CD4-positive, alpha-beta T cell treated with Interleukin-17A for 1 hour (primary cell): Measurements from ENCODE around the gene NXPH1.

Source experiments
- DNase-seq: peaks from one replicate; pipeline ENCODE4 v3.0.0-alpha.2; 2020

The NXPH1 gene

DNA sequence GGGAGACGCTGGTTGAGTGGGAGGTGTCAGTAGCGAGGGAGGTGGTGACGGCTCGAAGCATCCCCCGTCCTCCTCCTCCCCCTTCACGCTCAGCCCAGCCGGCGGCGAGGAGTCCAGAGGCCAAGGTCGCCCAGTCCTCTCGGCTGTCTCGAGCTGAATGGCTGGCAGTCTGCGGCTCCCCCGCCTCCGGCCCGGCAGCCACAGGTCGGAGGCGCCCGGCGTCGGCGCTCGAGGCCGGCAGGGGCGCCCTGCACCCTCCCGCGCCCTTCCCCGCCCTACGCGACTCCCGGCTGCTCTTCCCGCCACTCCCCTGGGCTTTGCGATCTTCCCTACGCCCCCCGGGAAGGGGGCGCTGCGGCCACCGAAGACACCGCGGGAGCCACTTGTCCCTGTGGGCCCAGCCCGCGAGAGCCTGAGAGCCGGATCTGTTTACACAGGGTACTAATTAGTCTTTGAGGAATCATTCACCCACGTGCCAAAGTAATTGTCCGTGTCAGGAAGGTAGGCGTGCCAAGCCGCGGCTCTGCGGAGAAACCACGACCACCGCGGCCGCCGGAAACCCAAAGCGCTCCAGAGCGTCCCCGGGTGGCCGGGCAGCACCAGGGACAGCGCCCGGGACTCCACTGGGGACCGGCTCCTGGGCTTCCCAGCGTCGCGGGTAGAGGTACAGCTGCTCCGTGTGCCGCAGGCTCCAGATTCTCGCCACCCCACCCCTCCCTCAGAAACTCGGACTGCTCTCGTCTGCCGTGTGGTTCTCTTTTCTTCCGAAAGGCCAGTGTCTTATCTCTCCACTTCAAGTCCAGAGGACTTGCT is at the start of gene NXPH1:
TSS of gene NXPH1 (plus strand) at position 133 of the 813 bp plus-strand sequence.
- no peak for DNase-seq

- DNase-seq = no peak
Observed at GRCh38 chr7:8384901-8385300, 48.5 kb upstream of the NXPH1 start.

DNA sequence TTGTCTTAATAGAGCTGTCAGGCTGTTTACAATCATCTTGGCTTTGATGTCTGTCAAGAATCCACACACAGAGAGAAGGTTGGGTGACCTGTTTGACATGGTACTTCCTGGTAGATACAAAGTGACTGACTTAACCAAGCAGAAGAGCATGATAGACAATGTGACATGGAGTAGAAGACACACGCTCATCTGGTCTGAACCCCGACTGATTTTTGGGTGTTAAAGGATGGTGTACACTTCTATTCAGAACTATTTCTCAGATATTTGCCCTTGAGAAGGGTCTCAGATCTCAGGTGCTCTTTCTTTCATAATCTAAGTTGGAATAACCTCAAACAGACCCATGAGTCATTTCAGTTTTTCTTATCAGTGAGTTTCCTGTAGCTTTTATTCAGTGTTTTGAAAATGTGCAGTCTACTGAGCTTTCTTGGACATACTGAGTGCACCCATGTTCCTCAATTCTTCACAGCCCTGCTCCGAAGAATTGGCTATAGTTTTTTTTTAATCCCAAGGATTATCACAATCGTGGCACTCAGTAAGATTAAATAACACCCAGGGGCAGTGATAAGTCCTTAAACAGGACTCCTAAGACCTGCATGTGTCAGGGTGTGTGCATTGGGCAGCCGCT is 46.4 kb upstream of the NXPH1 start:
- DNase-seq = no peak

- DNase-seq = no peak
Observed at GRCh38 chr7:8387551-8388256, 45.7 kb upstream of the NXPH1 start.

GRCh38 chr7:8388257-8388625 is 45.2 kb upstream of the NXPH1 start:
- no peak for DNase-seq

DNA sequence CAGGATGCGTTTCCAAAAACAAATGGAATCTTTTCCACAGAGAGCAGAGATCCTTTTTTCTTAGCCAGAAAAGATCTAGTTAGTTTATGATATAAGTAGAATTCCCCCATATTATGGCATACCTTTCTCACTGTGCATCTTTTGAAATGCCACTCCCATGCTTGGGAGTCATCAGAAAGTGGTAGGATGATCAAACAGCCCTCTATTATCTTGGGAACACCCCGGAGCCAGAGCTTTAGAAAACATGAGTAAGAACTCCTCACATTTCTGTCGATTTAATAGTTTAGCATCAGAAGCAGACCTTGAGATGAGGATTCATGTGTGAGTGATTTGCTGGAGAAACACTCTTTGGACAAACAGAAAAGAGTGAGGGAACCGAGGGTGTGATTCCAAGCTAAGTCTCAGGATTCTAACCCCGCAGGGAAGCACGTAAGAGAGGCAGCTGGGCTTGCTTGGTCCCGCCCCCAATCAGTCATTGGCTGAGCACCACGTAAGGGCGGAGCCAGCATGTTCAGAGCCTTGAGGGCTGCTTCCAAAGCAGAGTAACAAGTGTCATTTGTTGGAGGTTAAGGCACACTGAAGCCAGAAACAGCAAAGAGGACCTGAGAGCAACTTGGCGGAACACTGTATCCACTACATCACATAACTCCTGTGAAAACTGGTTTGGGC is 43.7 kb upstream of the NXPH1 start:
- DNase-seq = no peak

DNA sequence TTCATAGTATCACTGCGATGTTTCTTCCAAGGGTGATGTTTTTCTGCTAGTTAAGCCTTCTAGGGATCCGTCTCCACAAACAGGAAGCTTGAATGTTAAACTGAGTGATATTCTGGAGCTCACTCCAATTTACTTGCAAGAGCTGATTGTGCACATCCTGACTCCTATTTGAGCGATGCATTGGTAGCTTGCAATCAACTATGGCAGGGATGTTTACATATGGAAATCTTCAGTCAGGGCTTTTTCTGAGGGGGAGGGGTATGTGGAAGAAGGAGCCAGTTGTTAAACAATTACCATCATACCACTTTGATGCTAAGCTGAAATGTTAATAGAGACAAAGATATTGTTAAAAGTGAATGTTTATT is 43.2 kb upstream of the NXPH1 start:
- no peak for DNase-seq

DNA sequence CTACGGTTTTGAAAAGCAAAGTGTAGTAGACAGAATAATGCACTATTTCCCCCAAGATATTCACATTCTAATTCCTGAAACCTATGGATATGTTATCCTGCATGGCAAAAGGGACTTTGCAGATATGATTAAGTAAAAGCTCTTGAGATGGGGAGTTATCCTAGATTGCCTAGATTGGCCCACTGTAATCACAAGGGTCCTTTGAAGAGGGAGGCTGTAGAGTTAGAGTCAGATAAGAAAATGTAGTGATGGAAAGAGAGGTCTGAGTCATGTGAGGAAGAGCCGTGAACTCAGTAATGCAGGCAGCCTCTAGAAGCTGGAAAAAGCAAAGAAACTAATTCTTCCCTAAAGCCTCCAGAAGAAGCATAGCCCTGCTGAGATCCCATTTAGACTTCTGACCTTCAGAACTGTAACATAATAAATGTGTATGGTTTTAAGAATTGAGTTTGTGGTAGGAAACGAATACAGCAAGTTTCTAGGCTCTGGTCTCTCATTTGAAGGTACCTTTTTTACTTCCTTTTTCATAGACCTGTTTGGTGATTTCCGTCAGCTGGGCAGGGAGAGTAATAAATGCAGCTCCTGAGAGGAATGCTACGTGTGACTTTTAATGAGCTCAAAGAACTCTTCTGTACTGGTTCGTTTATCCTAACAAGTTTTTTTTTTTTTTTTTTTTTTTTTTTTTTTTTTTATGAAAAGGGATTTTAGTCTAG is 41.9 kb upstream of the NXPH1 start:
- DNase-seq = no peak

DNA sequence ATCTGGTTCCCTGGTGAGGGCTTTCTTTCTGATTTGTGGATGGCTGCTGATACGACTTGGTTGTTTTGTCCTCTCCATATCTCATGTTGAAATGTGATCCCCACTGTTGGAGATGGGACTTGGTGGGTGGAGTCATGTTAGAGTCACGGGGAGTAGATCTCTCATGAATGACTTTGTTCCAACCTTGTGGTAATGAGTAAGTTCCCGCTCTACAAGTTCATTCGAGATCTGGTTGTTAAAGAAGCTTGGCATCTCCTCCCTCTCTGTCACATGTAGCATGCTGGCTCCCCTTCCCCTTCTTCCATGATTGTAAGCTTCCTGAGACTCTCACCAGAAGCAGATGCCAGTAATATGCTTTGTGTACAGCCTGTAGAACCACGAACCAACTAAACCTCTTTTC is 37.1 kb upstream of the NXPH1 start:
- no peak for DNase-seq

DNA sequence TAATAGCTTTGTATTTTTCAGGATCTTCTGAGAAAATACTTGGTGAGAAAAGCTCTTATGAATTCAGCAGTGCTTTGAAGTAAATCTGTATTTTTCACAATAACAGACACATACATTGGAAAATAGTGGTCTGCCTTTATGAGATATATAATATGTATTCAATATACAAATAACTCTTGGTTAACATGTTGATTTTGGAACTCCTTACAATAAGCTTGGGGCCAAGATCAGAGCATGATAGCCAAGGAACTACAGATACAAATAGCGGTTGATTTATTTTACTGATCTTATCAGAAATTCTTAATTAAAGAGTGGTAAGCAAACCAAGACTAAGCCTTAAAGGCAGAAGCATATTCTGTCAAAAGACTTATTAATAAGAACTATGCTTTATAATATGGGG is 24.5 kb upstream of the NXPH1 start:
- no peak for DNase-seq

GRCh38 chr7:8411103-8411502 is 22.3 kb upstream of the NXPH1 start:
- no peak for DNase-seq

- DNase-seq = no peak
Observed at GRCh38 chr7:8413600-8413999, 19.8 kb upstream of the NXPH1 start.

DNA sequence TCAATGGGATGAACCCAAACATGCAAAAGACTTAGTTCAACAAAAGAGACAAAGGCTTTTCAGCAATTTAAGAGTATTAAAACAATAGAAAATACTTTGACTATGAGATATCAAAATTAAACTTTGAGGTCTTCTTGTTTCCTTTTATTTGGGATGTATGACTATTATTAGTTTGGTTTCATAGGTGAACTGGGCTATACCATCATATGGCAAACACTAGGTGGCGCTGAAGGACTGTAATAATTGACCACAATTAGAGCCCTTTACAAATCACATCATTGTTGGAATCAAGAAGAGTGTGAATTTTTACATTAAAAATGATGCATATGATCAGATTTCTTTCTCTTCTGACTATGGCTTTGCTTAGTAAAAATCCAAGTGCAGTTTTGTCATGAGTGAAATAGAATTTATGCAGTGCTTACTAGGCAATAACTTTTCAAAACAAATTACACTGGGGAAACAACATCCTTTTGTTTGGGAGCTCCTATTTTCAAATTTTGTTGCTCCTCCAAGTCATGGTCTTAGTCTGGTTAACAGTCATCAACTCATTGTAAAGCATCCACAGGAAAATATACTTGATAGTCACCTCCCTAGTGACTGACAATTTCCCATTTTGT is 14.7 kb upstream of the NXPH1 start:
- DNase-seq = peak; percentile 61

DNA sequence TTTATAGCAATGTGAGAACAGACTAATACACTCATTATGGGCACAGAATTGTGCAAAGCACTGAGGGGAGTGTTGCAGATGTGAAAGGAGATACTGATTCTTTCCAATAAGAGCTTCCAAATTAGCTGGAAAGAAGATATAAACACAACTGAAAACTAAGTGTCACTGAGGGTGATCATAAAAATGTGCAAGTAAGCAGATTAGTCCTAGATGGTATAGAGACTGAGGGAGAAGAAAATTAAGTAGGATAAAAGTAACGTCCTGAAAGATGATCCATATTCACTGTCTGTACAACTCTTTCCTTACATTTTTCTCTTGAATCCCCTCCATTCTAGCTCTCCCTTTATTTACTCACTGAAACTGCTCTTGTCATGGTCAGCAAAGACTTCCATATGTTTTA is 11.2 kb upstream of the NXPH1 start:
- DNase-seq = no peak

GRCh38 chr7:8423057-8423456 is 10.4 kb upstream of the NXPH1 start:
- no peak for DNase-seq

- no peak for DNase-seq
Observed at GRCh38 chr7:8425223-8425622, 8.2 kb upstream of the NXPH1 start.

GRCh38 chr7:8430643-8431042 is 2.8 kb upstream of the NXPH1 start:
- DNase-seq = no peak

DNA sequence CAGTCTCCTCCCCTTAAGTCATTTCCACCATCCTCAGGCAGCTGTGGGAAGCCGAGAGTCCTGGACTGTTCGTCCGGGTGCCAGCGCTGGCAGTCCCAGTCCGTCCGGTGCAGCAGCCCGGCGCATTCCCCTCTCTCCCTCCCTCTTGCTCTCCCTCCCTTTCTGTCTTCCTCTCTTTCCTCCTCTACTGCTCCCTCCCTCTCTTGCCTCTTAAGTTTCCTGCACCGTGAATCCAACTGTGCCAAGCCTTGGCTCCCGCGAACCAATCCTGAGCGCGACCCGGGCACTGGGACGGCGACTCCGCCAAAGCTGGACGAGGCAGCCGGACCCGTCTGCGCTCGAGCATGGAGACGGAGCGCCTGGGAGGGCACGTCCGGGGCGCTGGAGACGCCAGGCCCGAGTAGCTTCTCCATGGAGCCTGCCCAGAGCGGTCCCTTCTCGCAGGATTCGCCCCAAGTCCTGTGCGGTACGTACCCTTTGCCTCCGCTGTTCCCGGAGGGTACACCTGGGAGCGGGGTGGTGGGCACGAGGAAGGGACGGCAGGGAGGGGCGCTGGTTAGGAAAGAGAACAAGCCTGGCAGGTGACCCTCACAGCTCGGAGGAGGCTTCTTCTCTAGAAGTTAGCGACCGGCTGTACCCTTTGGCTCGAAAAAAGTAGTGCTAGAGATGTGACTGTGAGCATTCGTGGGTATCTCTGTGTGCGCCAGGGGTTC is 1.0 kb downstream of the NXPH1 start:
- DNase-seq = no peak

GRCh38 chr7:8435095-8435494 is 1.7 kb downstream of the NXPH1 start:
- no peak for DNase-seq

GRCh38 chr7:8435590-8436545 is 2.5 kb downstream of the NXPH1 start:
- DNase-seq = no peak

GRCh38 chr7:8436965-8437364 is 3.6 kb downstream of the NXPH1 start:
- DNase-seq = peak; percentile 21
